ENCODE measurements around the gene GATA3.

- TF ChIP-seq POLR2A (IDR thresholded peaks at IDR 0.05) (no peak), CTCF (IDR thresholded peaks at IDR 0.05) (no peak), EP300 (IDR thresholded peaks at IDR 0.05) (no peak)
Observed at GRCh38 chr10:8079126-8079525, 24.6 kb downstream of the GATA3 start.
